Measurements from ENCODE around the gene WNT8A. TPM values are rescaled to one million over a fixed set of nuclear protein-coding genes. Genes with fewer than 3 reads are reported as not detected.

Gene WNT8A
- total and polyA plus RNA-seq, 2 of the 13 experiments (the other 11 are each of a cell fraction or from before 2014, with no cell fraction given), result not detected

- Histone ChIP-seq H3K4me3 (replicated peaks in 1 of 3; ENCODE audit: insufficient read depth in 1 of 3, low read depth in 2 of 3, low read length in 3 of 3) (no peak overlapping the region), H3K27me3 (ENCODE audit: control insufficient read depth in 1 of 2, insufficient read depth in 2 of 2, low read length in 2 of 2) (no peaks in the 10 kb centered on the region), H2AFZ (ENCODE audit: low read length) (no peak overlapping the region), H3K27ac (ENCODE audit: extremely low read length, insufficient read depth, low read length) (no peak overlapping the region), H4K20me1 (ENCODE audit: insufficient read depth, low read length) (no peaks in the 10 kb centered on the region), H3K36me3 (replicated peaks in 1 of 2; ENCODE audit: control insufficient read depth in 1 of 2, insufficient read depth in 2 of 2, low read length in 2 of 2) (no peaks in the 10 kb centered on the region), H3K9ac (ENCODE audit: insufficient read depth, low read depth, low read length) (no peak overlapping the region), H3K79me2 (ENCODE audit: insufficient read depth, low read length) (no peaks in the 10 kb centered on the region), H3K9me3 (ENCODE audit: low read length) (no peaks in the 10 kb centered on the region), H3K4me1 (ENCODE audit: insufficient read depth, low read length) (no peaks in the 10 kb centered on the region), H3K4me2 (ENCODE audit: low read depth, low read length) (no peak overlapping the region)
- no TSS peak for BruUV-seq (replicated peaks)
- intact Hi-C loops (cut with micrococcal nuclease; ENCODE audit: unreplicated experiment), result no loop called here
- DNase-seq (ENCODE audit: low spot score) (no peak), FAIRE-seq (peak; percentile 64), ATAC-seq (peak; percentile 84)
- in situ Hi-C loops (cut with HindIII; ENCODE audit: extremely low pct_ligation_motif_present, low pct_unique_long_range_greater_than_20kb), result loop anchor here (5.0 to 10.0 kb wide), 2 partner anchors 33 to 430 kb away; partner anchors contain the start of gene FAM13B
- POLR2A ChIA-PET, result no interaction called here
- CTCF ChIA-PET (ENCODE audit: low intra/inter-chr PET ratio, low total read pairs), result interaction anchor here (2.1 kb wide), 1 partner anchor 29 kb away, joined by 15 read pairs; no protein-coding TSS in a partner anchor
- 7% methylated on average over 4 of the region's 5 CpGs for WGBS (ENCODE audit: low lambda C conversion rate)
- no peak for TF ChIP-seq KLF11 (CRISPR knock-in tag; IDR thresholded peaks at IDR 0.05)
- TF ChIP-seq SMC3 (IDR thresholded peaks at IDR 0.05; ENCODE audit: low read length), result peak; percentile 60
- no peak for TF ChIP-seq HINFP (CRISPR knock-in tag; IDR thresholded peaks at IDR 0.05; ENCODE audit: low read depth)
- peak; percentile 42 for TF ChIP-seq XRCC5 (optimal IDR thresholded peaks at IDR 0.05; ENCODE audit: low read length)
- peak; percentile 50 for TF ChIP-seq STAG1 (CRISPR knock-in tag; IDR thresholded peaks at IDR 0.05)
- TF ChIP-seq CTCF (CRISPR knock-in tag; IDR thresholded peaks at IDR 0.05), result peak; percentile 64
These were observed 18.7 kb upstream of the WNT8A start for GRCh38 chr5:138065102-138065501.
